Articular chondrocyte of knee joint (primary cell): Measurements from ENCODE around the gene TTC3. TPM values are rescaled to one million over a fixed set of nuclear protein-coding genes. Genes with fewer than 3 reads are reported as not detected.

Experiments used
- small RNA-seq: library from RNA; depleted of rRNA; stranded (forward); fragments of <200 nt; gene quantifications from one replicate; pipeline ENCODE3, GENCODE V24; 2012
- total RNA-seq: library from RNA; depleted of rRNA; stranded (reverse); fragments of >200 nt; gene quantifications from 2 replicates; pipeline ENCODE4 v1.2.3, GENCODE V29; 2012

The TTC3 gene
- total RNA-seq: 328 and 353 TPM in 2 replicates

GRCh38 chr21:37072988-37073416 lies at the start of gene TTC3, which contains the start of gene PIGP:
TTC3 (plus strand) TSS chr21:37073254; CDS start chr21:37087258, 14,004 bp downstream.
PIGP (minus strand) TSS chr21:37073071; CDS start chr21:37072515, 556 bp downstream.

Small RNA genes lying within 50 kb of the gene (small RNA-seq; reads per million reads assigned to genes)
- gene RN7SL678P (not detected), gene RNU6-696P (not detected)

Other genes starting within 250 kb of the TTC3 start
- 47.5 and 50.6 TPM in 2 replicates for gene HLCS, start 106.6 kb upstream of the TTC3 start, total RNA-seq
- gene RIPPLY3, start 66.6 kb upstream of the TTC3 start, total RNA-seq: 0.11 TPM in 1 of 2 replicates, not detected in the other
- gene PIGP, start 183 bp upstream of the TTC3 start, total RNA-seq: 10.3 and 10.6 TPM in 2 replicates
- 72.8 and 73.7 TPM in 2 replicates for gene VPS26C, start 194.1 kb downstream of the TTC3 start, total RNA-seq